Pancreas (tissue), 10 donors: ENCODE data around the gene CTIF. TPM values are rescaled to one million over a fixed set of nuclear protein-coding genes. Genes with fewer than 3 reads are reported as not detected.

Experiments used
- ATAC-seq, 4 donors: fragments of 200-7000 bp; cut with Tn5 transposase; one replicate each; pipeline versions ENCODE4 v1.8.0 to v1.9.1; 2020; ENCODE audit warnings: mild to moderate bottlenecking in 4 of 4, moderate library complexity in 4 of 4
- DNase-seq, 6 donors: peaks; one replicate each; pipeline ENCODE4 v3.0.0-alpha.2; 2020
- FAIRE-seq: peaks from 2 replicates; lab custom pipeline; 2012; peaks lifted over from hg19 to GRCh38; lab: Jason Lieb, UNC
- H3K27ac ChIP-seq, 4 donors: fragments of 200-600 bp; sonication (generic); 1 replicate in 3 of 4; 2 replicates in 1 of 4; pipeline versions ENCODE4 v1.5.0 to v1.8.0; 2020
- H3K27me3 ChIP-seq, 4 donors: fragments of 200-600 bp; one replicate each; pipeline ENCODE4 v1.8.0; 2021
- H3K36me3 ChIP-seq, 3 donors: fragments of 200-600 bp; sonication (generic) in 1 of 3; one replicate each; pipeline versions ENCODE4 v1.5.0 to v1.8.0; 2020 to 2021
- H3K4me1 ChIP-seq, 3 donors: fragments of 200-600 bp; one replicate each; pipeline ENCODE4 v1.8.0; 2021
- H3K4me3 ChIP-seq, 4 donors: fragments of 200-600 bp; sonication (generic) in 2 of 4; one replicate each; pipeline versions ENCODE4 v1.5.0 to v1.8.0; 2020 to 2021
- H3K9me3 ChIP-seq, 4 donors: fragments of 200-600 bp; one replicate each; pipeline ENCODE4 v1.8.0; 2021
- CTCF ChIP-seq, 4 donors: fragments of 200-600 bp; sonication (generic) in 3 of 4; IDR thresholded peaks; one replicate each; pipeline versions ENCODE4 v1.5.0 to v1.8.0; 2021; ENCODE audit warnings: antibody characterized with exemption in 4 of 4
- WGBS, 2 donors: extraction: QIAGEN DNeasy Blood & Tissue Kit; methylation state at CpG; one replicate each; pipeline ENCODE4 v1.1.7; 2013; 5-methylcytosine and 5-hydroxymethylcytosine counted together
- intact Hi-C, 3 donors: fragments of 100-400 bp; cut with DNase I; formaldehyde crosslinking; loops; one replicate each; pipeline versions ENCODE4 v1.11.1 to v1.14.2; 2022
- polyA plus RNA-seq, 2 donors: library from polyadenylated mRNA; stranded (reverse); fragments of 200-250 nt; gene quantifications; one replicate each; pipeline ENCODE4 v1.2.3, GENCODE V29; 2013
- total RNA-seq, 6 donors: library from RNA; stranded (reverse); fragmentation: NEBNext Ultra II Directional in 4 of 6; extraction: Animal tissue kit (Norgen Biotek cat#: 25700) in 4 of 6; gene quantifications; one replicate each; pipeline versions ENCODE4 v1.2.1 to v1.2.4, GENCODE V29; 2021 to 2023
- donor health status: healthy with polysubstance abuse.
- donor health status: DM: no; HTN: no; CAD: no; lungs with moderate emphysema.
- donor health status: DM: no; HTN: no; CAD: no.
- donor health status: control.
- donor health status: control.
- donor health status: Bipolar disorder and iron deficiency.
- donor health status: DM: yes; HTN: yes; CAD: no.
- donor health status: DM: no; HTN: no; CAD: no.
- donor health status: DM: no; HTN: no; CAD: no.
- donor health status: DM: yes; HTN: yes; CAD: no.

The CTIF gene
- total and polyA plus RNA-seq, 8 donors: 15.1 to 27.4 (median 16.7) TPM

- Histone ChIP-seq H3K27me3 (no peaks in the 10 kb centered on the region), H3K27ac (peak overlapping the region in 3 of 4 donors; percentile 23 to 47 (median 32)), H3K4me3 (no peak overlapping the region), H3K36me3 (no peaks in the 10 kb centered on the region), H3K9me3 (no peaks in the 10 kb centered on the region), H3K4me1 (peaks cover 0 to 21% (median 17%) of the 10 kb centered on the region in 3 donors)
- 92 to 94% methylated on average over 14 of the region's 14 CpGs for WGBS, 2 donors
- ATAC-seq: no peak
- intact Hi-C loops: no loop called here
- DNase-seq: peak in 3 of 6 donors; percentile 10 to 44 (median 11)
- no peak for FAIRE-seq
- TF ChIP-seq CTCF (IDR thresholded peaks at IDR 0.05): no peak
These were observed 262.3 kb downstream of the CTIF start for GRCh38 chr18:48800876-48801727.

GRCh38 chr18:48801728-48802542 is 263.1 kb downstream of the CTIF start:
- H3K36me3 ChIP-seq: no peaks in the 10 kb centered on the region
- no peak overlapping the region for H3K4me3 ChIP-seq
- WGBS, 2 donors: 51 to 56% methylated on average over 7 of the region's 7 CpGs
- no peaks in the 10 kb centered on the region for H3K9me3 ChIP-seq
- peak overlapping the region in 3 of 4 donors; percentile 23 to 47 (median 32) for H3K27ac ChIP-seq
- intact Hi-C loops: no loop called here
- FAIRE-seq (no peak), ATAC-seq (peak; percentile 73 to 91 (median 83)), DNase-seq (peak in 4 of 6 donors; percentile 26 to 62 (median 48))
- no peak for TF ChIP-seq CTCF (IDR thresholded peaks at IDR 0.05)
- no peaks in the 10 kb centered on the region for H3K27me3 ChIP-seq
- H3K4me1 ChIP-seq: peaks cover 0 to 21% (median 17%) of the 10 kb centered on the region in 3 donors

GRCh38 chr18:48802543-48803290 is 263.9 kb downstream of the CTIF start:
- no peak for TF ChIP-seq CTCF (IDR thresholded peaks at IDR 0.05)
- no peaks in the 10 kb centered on the region for H3K9me3 ChIP-seq
- intact Hi-C loops: no loop called here
- FAIRE-seq (no peak), ATAC-seq (peak; percentile 64 to 84 (median 69)), DNase-seq (peak in 4 of 6 donors; percentile 31 to 62 (median 44))
- 58 to 62% methylated on average over 11 of the region's 11 CpGs for WGBS, 2 donors
- peaks cover 0 to 21% (median 17%) of the 10 kb centered on the region in 3 donors for H3K4me1 ChIP-seq
- H3K27me3 ChIP-seq: no peaks in the 10 kb centered on the region
- no peaks in the 10 kb centered on the region for H3K36me3 ChIP-seq
- no peak overlapping the region for H3K4me3 ChIP-seq
- peak overlapping the region in 3 of 4 donors; percentile 23 to 47 (median 32) for H3K27ac ChIP-seq

- Histone ChIP-seq H3K27me3 (no peaks in the 10 kb centered on the region), H3K27ac (no peak overlapping the region), H3K4me3 (no peak overlapping the region), H3K9me3 (no peaks in the 10 kb centered on the region), H3K4me1 (peaks cover 0 to 21% (median 17%) of the 10 kb centered on the region in 3 donors), H3K36me3 (no peaks in the 10 kb centered on the region)
- peak in 2 of 6 donors; percentile 10 to 35 for DNase-seq
- ATAC-seq: no peak
- no peak for FAIRE-seq
- intact Hi-C loops: no loop called here
- no peak for TF ChIP-seq CTCF (IDR thresholded peaks at IDR 0.05)
- WGBS, 2 donors: 97 to 98% methylated on average over 3 of the region's 3 CpGs
These were observed 264.7 kb downstream of the CTIF start for GRCh38 chr18:48803518-48803917.
